GM21786 (cell line): ENCODE data around the gene PTPRD.

ENCODE experiments used
- ATAC-seq: cut with Tn5 transposase; IDR thresholded peaks from one replicate; pipeline ENCODE4 v1.9.1; 2021; ENCODE audit not compliant: unreplicated experiment

Gene PTPRD

GRCh38 chr9:8887369-8887768, 1725.4 kb downstream of the PTPRD start:
- ATAC-seq, result no peak

- no peak for ATAC-seq
These were observed 1729.5 kb downstream of the PTPRD start for GRCh38 chr9:8883321-8883720.

DNA sequence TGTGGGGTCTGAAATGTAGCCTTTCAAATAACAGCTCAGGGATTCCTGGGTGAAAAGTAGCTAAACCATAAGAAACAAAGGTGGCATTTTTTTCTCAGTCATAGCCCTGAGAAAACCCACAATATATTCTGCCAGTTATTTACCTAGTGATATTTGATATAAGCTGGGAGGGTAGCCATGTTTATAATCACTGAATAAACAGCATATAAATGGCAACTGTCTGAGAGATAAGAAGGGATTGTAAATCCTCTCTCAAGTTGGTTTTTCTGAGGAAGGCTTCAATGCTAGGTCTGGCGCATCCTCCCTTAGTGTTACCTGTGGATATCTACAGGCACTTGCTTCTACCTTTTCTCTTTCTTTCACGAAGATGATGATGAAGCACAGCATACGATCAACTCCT, 1732.7 kb downstream of the PTPRD start:
- no peak for ATAC-seq

GRCh38 chr9:8879284-8879683, 1733.5 kb downstream of the PTPRD start:
- no peak for ATAC-seq

GRCh38 chr9:8877753-8878494, 1734.9 kb downstream of the PTPRD start:
- ATAC-seq, result no peak

GRCh38 chr9:8876303-8876702, 1736.5 kb downstream of the PTPRD start:
- ATAC-seq, result no peak

GRCh38 chr9:8874482-8874881, 1738.3 kb downstream of the PTPRD start:
- no peak for ATAC-seq

GRCh38 chr9:8872802-8873201, 1740.0 kb downstream of the PTPRD start:
- no peak for ATAC-seq

DNA sequence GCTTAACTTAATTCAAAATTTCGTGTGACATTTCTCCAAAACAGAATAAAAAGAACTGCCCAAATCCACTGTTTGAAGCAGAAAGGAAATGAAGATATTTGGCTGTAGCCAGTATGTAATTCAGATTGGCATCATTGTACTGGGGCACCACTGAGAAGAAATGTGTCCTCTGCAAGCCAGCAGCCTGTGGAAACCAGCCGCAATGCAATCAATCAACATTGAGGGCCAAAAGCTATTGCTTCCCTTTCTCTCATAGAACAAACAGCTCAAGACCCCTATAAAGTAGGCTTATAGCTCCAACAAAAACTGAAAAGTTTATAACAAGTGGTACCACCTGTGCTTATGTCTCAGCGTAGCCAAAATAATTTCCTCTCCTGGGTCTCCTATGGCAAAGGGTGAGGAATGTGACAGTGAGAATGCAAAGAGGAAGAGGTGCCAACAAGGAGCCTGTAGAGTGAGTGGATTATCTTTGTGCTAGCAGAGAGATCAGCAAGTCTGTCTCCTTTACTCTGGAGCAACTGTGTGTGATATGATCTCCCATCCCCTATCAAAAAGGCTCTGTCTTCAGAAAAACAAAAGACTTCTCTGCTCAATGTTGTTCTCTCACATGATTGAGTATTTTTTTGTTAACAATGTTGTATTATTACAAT, 1740.9 kb downstream of the PTPRD start:
- ATAC-seq, result no peak

GRCh38 chr9:8871396-8871795, 1741.4 kb downstream of the PTPRD start:
- ATAC-seq, result no peak

DNA sequence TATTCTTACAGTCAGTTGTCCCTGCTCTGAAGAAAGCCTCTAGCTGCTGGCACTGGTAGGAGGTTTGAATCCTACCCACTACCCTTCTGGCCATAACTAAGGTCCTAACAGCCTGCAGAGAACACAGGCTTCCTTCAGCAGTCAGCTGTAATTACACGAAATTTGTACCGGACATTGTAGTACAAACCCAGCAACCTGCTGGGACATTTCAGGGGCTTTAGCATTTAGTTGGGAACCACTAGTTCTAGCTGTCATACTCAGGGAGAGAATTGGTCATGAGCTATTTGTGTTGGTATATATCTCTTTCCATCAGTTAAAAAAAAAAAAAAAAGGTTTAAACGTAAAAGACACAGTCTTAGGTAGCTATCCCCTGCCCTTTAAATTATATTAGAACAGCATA, 1743.0 kb downstream of the PTPRD start:
- ATAC-seq, result no peak

- ATAC-seq, result no peak
These were observed 1744.2 kb downstream of the PTPRD start for GRCh38 chr9:8868632-8869031.

DNA sequence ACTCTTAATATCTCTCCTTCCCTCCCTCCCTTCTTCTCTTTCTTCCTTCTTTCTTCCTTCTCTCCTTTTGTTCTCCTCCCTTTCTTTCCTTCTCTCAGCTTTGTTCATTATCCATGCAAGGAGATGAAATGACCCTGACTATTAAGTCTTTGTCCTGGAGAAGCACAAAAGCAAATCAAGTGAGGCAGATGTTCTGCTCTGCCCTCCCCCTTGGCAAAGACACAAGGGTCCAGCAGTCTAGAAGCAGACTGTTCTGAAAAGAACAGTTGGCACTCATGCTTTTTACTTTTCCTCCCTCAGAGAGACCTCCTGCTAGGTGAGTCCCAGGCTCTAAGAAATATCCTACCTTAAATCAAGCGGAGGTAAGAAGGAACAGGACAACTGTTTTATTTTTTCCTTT, 1745.7 kb downstream of the PTPRD start:
- no peak for ATAC-seq

GRCh38 chr9:8864545-8864896, 1748.3 kb downstream of the PTPRD start:
- ATAC-seq, result no peak

DNA sequence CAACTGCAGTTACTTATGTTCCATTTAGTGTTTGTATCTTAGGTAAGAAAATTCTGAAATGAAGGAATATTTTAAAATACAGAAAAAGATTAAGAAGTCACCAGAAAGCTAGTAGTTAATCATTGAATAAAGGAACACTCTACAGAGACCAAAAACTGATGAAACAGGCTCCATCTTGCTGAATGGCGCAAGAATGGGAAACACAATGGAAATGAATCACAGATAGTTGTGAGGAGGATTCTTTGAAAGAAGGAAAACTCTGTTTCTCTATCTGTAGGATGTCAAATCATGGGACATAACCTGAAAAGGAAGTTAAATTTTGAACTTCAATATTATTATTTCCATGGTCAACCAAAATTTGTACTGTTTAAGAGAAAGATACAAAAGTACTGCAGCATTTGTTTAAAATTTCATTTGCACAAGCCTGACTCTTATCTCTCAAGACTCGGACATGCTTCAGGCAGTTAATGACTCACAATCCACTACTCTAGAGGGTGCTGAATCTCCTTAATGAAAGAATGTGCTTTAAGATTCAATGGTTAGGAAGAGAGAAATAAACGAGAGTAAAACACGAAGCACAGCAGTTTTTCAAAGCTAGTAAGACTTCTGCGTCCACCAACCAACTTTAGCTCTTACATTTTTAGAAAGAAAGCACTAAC, 1748.8 kb downstream of the PTPRD start:
- no peak for ATAC-seq

DNA sequence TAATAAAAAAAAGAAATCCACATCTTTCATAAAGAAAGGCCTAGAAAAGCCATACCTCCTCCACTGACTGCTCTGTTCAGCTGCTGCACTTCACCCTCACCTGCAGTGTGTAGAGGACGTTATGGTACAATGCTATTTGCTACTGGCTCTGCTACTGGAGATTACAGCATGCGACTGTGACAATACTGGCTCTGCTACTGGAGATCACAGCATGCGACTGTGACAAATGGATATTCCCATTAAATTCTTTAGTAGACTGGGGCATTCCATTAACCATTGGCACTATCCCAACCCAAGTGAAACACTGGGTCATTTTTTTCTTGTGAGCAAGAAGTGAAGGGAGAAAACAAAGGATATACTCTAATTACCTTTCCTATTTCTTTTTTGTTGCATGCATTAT, 1749.7 kb downstream of the PTPRD start:
- ATAC-seq, result no peak

GRCh38 chr9:8860925-8861324, 1751.9 kb downstream of the PTPRD start:
- no peak for ATAC-seq

GRCh38 chr9:8860086-8860485, 1752.7 kb downstream of the PTPRD start:
- ATAC-seq, result no peak

DNA sequence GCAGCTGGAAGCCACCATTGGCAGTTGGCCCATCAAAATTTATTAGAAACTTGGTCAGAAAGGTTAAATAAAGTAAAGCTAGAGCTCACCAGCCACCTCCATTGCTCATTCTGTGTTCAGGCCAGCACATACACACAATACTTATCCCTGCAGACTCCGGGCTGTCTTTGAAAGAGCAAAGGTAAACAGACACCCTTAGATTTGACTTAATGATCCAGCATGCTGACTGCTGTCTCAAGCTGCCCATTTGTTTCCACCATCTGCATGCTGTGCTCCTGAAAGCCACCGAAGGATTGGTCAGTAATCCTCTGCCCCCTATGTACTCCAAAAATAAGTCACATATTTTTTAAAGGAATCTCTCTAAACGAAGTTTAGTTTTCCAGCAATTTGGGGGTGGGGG, 1753.4 kb downstream of the PTPRD start:
- no peak for ATAC-seq

- no peak for ATAC-seq
These were observed 1754.1 kb downstream of the PTPRD start for GRCh38 chr9:8858596-8859161.

DNA sequence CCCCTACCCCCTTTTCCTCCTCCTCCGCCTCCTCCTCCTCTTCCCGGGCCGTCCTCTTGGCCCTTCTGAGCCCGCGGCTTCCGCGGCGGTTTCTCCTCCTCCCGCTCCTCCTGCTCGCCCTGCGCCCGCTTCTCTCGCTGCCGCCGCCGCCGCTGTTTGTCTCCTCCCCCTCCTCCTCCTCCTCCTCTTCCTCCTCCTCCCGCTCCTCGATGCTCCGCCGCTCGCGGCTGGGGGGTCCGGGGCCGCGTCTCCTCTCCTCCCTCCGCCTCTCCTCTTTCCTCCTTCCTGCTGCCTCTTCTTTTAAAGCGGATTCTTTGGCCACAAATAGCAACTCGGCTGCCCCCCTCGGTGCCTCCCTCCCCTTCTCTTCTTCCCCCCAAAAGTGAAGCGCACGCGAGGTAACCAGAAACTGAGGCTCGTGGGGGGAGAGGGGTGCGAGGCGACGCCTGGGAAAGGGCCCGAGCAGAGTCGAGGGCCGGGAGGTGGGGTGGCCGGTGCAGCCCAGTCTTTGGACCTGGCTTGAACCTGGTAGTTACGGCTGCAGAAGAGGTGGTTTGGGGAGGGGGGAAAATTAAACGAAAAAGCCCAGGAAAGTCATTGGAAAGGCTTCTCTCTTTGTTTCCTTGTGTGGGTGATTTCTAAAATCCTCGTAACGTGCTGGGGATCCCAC, 1754.7 kb downstream of the PTPRD start:
- no peak for ATAC-seq
